Measurements from ENCODE around the gene PRAMEF2.
"Not testable (repeated sequence)": the region's sequence is repeated elsewhere in the genome, so short reads cannot be mapped to it uniquely, and the experiment has no call there.

GRCh38 chr1:12856786-12857185 is at the start of gene PRAMEF2:
- not testable (repeated sequence) for TF ChIP-seq CTCF, POLR2A (IDR thresholded peaks at IDR 0.05)

Measured in thyroid gland (tissue), 4 donors.